ENCODE results near the gene RERGL. TPM values are rescaled to one million over a fixed set of nuclear protein-coding genes. Genes with fewer than 3 reads are reported as not detected.
"Not testable (repeated sequence)": the region's sequence is repeated elsewhere in the genome, so short reads cannot be mapped to it uniquely, and the experiment has no call there.

Gene RERGL
- total and polyA plus RNA-seq, 2 donors from 2014 or later, result 25.3 to 48.4 TPM

DNA sequence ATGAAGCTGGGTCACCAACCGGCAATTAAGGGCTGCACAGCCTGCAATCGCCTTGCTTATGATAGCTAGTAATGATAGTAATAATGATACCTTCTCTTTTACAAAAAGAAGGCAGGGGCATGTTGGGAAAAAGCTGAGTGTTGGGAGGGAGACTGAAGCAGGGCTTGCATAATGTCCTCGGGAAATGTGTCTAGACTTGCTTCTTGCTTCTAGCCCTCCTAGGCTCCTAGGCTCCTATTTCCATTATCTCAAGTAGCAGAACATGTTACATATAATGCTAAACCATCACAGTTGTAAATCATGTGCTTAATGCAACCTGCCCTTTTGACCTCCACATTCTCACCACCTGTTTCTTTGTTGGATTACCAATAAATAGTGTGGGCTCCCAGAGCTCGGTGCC, 18.7 kb downstream of the RERGL start:
- Histone ChIP-seq H3K9ac (ENCODE audit: low read length in 3 of 3) (no peak overlapping the region), H3K9me3 (ENCODE audit: control insufficient read depth in 2 of 3, insufficient read depth in 1 of 3, low read length in 3 of 3) (no peaks in the 10 kb centered on the region), H3K27ac (ENCODE audit: low read depth in 2 of 2, low read length in 2 of 2) (no peak overlapping the region), H3K27me3 (ENCODE audit: control insufficient read depth, insufficient read depth, low read length) (no peaks in the 10 kb centered on the region), H3K4me3 (ENCODE audit: low read length in 3 of 3) (no peak overlapping the region), H3K4me1 (ENCODE audit: control insufficient read depth in 2 of 3, insufficient read depth in 2 of 3, low read depth in 1 of 3, low read length in 3 of 3) (no peaks in the 10 kb centered on the region), H3K36me3 (ENCODE audit: control insufficient read depth in 2 of 3, insufficient read depth in 3 of 3, low read length in 3 of 3) (no peaks in the 10 kb centered on the region)
- DNase-seq (no peak), FAIRE-seq (no peak)
- TF ChIP-seq, protein P1, sequence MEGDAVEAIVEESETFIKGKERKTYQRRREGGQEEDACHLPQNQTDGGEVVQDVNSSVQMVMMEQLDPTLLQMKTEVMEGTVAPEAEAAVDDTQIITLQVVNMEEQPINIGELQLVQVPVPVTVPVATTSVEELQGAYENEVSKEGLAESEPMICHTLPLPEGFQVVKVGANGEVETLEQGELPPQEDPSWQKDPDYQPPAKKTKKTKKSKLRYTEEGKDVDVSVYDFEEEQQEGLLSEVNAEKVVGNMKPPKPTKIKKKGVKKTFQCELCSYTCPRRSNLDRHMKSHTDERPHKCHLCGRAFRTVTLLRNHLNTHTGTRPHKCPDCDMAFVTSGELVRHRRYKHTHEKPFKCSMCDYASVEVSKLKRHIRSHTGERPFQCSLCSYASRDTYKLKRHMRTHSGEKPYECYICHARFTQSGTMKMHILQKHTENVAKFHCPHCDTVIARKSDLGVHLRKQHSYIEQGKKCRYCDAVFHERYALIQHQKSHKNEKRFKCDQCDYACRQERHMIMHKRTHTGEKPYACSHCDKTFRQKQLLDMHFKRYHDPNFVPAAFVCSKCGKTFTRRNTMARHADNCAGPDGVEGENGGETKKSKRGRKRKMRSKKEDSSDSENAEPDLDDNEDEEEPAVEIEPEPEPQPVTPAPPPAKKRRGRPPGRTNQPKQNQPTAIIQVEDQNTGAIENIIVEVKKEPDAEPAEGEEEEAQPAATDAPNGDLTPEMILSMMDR (IDR thresholded peaks at IDR 0.05; ENCODE audit: borderline replicate concordance, extremely low read depth, insufficient read depth), result no peak
- intact Hi-C loops (cut with DNase I), result no loop called here

DNA sequence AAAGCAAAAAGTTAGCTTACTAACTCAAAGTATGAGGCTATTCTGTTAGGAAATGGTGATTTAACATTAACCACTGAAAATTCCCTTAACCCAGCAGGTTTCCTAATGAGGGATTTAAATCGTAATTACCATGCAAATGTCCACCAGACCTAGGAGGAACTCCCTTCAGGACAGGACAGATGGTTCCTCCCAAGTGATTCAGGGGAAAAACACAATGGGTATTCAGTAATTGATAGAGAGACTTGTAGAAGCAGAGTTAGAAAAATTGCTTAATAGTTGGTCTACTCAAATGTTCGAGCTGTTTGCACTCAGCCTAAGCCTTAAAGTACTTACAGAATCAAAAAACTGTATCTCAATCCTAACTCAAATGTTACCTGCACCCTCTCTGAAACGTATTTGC, 21.6 kb downstream of the RERGL start:
- Histone ChIP-seq H3K27me3 (ENCODE audit: control insufficient read depth, insufficient read depth, low read length) (no peaks in the 10 kb centered on the region), H3K27ac (ENCODE audit: low read depth in 2 of 2, low read length in 2 of 2) (no peak overlapping the region), H3K4me3 (ENCODE audit: low read length in 3 of 3) (no peak overlapping the region), H3K36me3 (ENCODE audit: control insufficient read depth in 2 of 3, insufficient read depth in 3 of 3, low read length in 3 of 3) (no peaks in the 10 kb centered on the region), H3K9ac (ENCODE audit: low read length in 3 of 3) (no peak overlapping the region), H3K4me1 (ENCODE audit: control insufficient read depth in 2 of 3, insufficient read depth in 2 of 3, low read depth in 1 of 3, low read length in 3 of 3) (no peaks in the 10 kb centered on the region), H3K9me3 (ENCODE audit: control insufficient read depth in 2 of 3, insufficient read depth in 1 of 3, low read length in 3 of 3) (no peaks in the 10 kb centered on the region)
- intact Hi-C loops (cut with DNase I), result no loop called here
- TF ChIP-seq, protein P1 (IDR thresholded peaks at IDR 0.05; ENCODE audit: borderline replicate concordance, extremely low read depth, insufficient read depth), result no peak
- FAIRE-seq (no peak), DNase-seq (no peak)

DNA sequence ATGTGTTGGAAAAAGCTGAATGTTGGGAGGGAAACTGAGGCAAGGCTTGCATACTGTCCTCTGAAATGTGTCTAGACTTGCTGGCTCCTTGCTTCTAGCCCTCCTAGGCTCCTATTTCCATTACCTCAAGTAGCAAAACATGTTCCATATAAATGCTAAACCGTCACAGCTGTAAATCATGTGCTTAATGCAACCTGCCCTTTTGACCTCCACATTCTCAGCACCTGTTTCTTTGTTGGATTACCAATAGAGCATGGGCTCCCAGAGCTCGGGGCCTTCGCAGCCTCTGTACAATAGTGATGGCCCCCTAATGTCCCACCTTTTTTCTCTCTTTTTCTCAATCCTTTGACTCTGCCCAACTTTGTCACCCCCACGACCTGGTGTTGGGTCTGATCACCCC, 23.3 kb downstream of the RERGL start:
- DNase-seq (peak in 1 of 5 donors; percentile 9), FAIRE-seq (no peak)
- Histone ChIP-seq H3K4me1 (ENCODE audit: control insufficient read depth in 2 of 3, insufficient read depth in 2 of 3, low read depth in 1 of 3, low read length in 3 of 3) (no peaks in the 10 kb centered on the region), H3K27ac (ENCODE audit: low read depth in 2 of 2, low read length in 2 of 2) (no peak overlapping the region), H3K27me3 (ENCODE audit: control insufficient read depth, insufficient read depth, low read length) (no peaks in the 10 kb centered on the region), H3K36me3 (ENCODE audit: control insufficient read depth in 2 of 3, insufficient read depth in 3 of 3, low read length in 3 of 3) (no peaks in the 10 kb centered on the region), H3K9ac (ENCODE audit: low read length in 3 of 3) (no peak overlapping the region), H3K9me3 (ENCODE audit: control insufficient read depth in 2 of 3, insufficient read depth in 1 of 3, low read length in 3 of 3) (no peaks in the 10 kb centered on the region), H3K4me3 (ENCODE audit: low read length in 3 of 3) (no peak overlapping the region)
- intact Hi-C loops (cut with DNase I), result no loop called here
- TF ChIP-seq, protein P1 (IDR thresholded peaks at IDR 0.05; ENCODE audit: borderline replicate concordance, extremely low read depth, insufficient read depth), result no peak

DNA sequence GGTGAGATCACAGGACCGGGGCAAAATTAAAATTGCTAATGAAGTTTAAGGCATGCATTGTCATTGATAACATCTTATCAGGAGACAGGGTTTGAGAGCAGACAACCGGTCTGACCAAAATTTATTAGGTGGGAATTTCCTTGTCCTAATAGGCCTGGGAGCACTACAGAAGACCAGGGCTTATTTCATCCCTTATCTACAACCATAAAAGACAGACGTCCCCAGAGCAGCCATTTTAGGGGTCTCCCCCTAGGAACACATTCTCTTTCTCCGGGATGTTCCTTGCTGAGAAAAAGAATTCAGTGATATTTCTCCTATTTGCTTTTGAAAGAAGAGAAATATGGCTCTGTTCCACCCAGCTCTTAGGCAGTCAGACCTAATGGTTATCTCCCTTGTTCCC, 27.1 kb downstream of the RERGL start:
- DNase-seq; H3K4me3 ChIP-seq (ENCODE audit: low read length in 3 of 3); FAIRE-seq; H3K27ac ChIP-seq (ENCODE audit: low read depth in 2 of 2, low read length in 2 of 2); H3K27me3 ChIP-seq (ENCODE audit: control insufficient read depth, insufficient read depth, low read length); intact Hi-C loops (cut with DNase I); H3K9me3 ChIP-seq (ENCODE audit: control insufficient read depth in 2 of 3, insufficient read depth in 1 of 3, low read length in 3 of 3); H3K9ac ChIP-seq (ENCODE audit: low read length in 3 of 3); H3K36me3 ChIP-seq (ENCODE audit: control insufficient read depth in 2 of 3, insufficient read depth in 3 of 3, low read length in 3 of 3); H3K4me1 ChIP-seq (ENCODE audit: control insufficient read depth in 2 of 3, insufficient read depth in 2 of 3, low read depth in 1 of 3, low read length in 3 of 3): not testable (repeated sequence)

Data from kidney (tissue), 14 donors.